Right atrium auricular region (tissue), 2 donors: ENCODE measurements around the gene LPGAT1. TPM values are rescaled to one million over a fixed set of nuclear protein-coding genes. Genes with fewer than 3 reads are reported as not detected.
"Not testable (repeated sequence)": the region's sequence is repeated elsewhere in the genome, so short reads cannot be mapped to it uniquely, and the experiment has no call there.

ENCODE experiments used
- DNase-seq: peaks from one replicate; pipeline ENCODE4 v3.0.0-alpha.2; 2019; ENCODE audit warnings: low spot score
- H3K27ac ChIP-seq, 2 donors: fragments of 200-600 bp; sonication (generic); 1 replicate in 1 of 2; 2 replicates in 1 of 2; pipeline ENCODE4 v1.5.1; 2016 to 2019
- H3K27me3 ChIP-seq, 2 donors: fragments of 200-600 bp; sonication (generic); one replicate each; pipeline versions ENCODE4 v1.5.1 to v1.6.0; 2017 to 2019
- H3K36me3 ChIP-seq: fragments of 200-600 bp; sonication (generic); one replicate; pipeline ENCODE4 v1.5.1; 2016
- H3K4me1 ChIP-seq, 2 donors: fragments of 200-600 bp; sonication (generic); one replicate each; pipeline versions ENCODE4 v1.5.1 to v1.6.0; 2017 to 2019
- H3K4me3 ChIP-seq, 2 donors: fragments of 200-600 bp; sonication (generic); 1 replicate in 1 of 2; 2 replicates in 1 of 2; pipeline ENCODE4 v1.5.1; 2017 to 2019; ENCODE audit warnings: mild to moderate bottlenecking in 1 of 2, moderate library complexity in 1 of 2
- H3K9me3 ChIP-seq, 2 donors: fragments of 200-600 bp; sonication (generic); one replicate each; pipeline ENCODE4 v1.5.1; 2019
- CTCF ChIP-seq, 2 donors: fragments of 200-600 bp; sonication (generic); IDR thresholded peaks; one replicate each; pipeline ENCODE4 v1.5.1; 2019; ENCODE audit warnings: antibody characterized with exemption in 2 of 2
- total RNA-seq, 2 donors: library from RNA; depleted of rRNA; stranded (reverse); fragments of >200 nt; gene quantifications; one replicate each; pipeline ENCODE4 v1.1.0, GENCODE V29; 2016

Gene LPGAT1
- total RNA-seq, 2 donors from 2014 or later, result 27.0 to 36.2 TPM

GRCh38 chr1:211695135-211695816, 135.3 kb downstream of the LPGAT1 start:
- Histone ChIP-seq H3K4me3 (no peak overlapping the region), H3K27me3 (no peaks in the 10 kb centered on the region), H3K9me3 (no peaks in the 10 kb centered on the region), H3K4me1 (peaks cover 0 to 9% of the 10 kb centered on the region in 2 donors), H3K27ac (no peak overlapping the region), H3K36me3 (no peaks in the 10 kb centered on the region)
- no peak for TF ChIP-seq CTCF (IDR thresholded peaks at IDR 0.05)
- no peak for DNase-seq

GRCh38 chr1:211693911-211694310, 136.7 kb downstream of the LPGAT1 start:
- DNase-seq, H3K27me3 ChIP-seq, H3K9me3 ChIP-seq, H3K4me3 ChIP-seq, H3K36me3 ChIP-seq, H3K4me1 ChIP-seq, H3K27ac ChIP-seq: not testable (repeated sequence)

Other genes starting within 250 kb of the LPGAT1 start
- gene NEK2, start 155.1 kb downstream of the LPGAT1 start, total RNA-seq, result 1 to 10 TPM in 1 of 2 donors, not detected in 1; 2.2 TPM
- gene INTS7, start 204.8 kb upstream of the LPGAT1 start, total RNA-seq, result 1 to 10 TPM; 4.9 to 7.5 TPM
- under 1 TPM in 1 of 2 donors, not detected in 1; 0.08 TPM for gene DTL, start 205.0 kb upstream of the LPGAT1 start, total RNA-seq